Measurements from ENCODE around the gene OLA1. TPM values are rescaled to one million over a fixed set of nuclear protein-coding genes. Genes with fewer than 3 reads are reported as not detected.

The OLA1 gene
- total and polyA plus RNA-seq, 2 of the 13 experiments (the other 11 are each of a cell fraction or from before 2014, with no cell fraction given): 153 to 241 TPM

DNA sequence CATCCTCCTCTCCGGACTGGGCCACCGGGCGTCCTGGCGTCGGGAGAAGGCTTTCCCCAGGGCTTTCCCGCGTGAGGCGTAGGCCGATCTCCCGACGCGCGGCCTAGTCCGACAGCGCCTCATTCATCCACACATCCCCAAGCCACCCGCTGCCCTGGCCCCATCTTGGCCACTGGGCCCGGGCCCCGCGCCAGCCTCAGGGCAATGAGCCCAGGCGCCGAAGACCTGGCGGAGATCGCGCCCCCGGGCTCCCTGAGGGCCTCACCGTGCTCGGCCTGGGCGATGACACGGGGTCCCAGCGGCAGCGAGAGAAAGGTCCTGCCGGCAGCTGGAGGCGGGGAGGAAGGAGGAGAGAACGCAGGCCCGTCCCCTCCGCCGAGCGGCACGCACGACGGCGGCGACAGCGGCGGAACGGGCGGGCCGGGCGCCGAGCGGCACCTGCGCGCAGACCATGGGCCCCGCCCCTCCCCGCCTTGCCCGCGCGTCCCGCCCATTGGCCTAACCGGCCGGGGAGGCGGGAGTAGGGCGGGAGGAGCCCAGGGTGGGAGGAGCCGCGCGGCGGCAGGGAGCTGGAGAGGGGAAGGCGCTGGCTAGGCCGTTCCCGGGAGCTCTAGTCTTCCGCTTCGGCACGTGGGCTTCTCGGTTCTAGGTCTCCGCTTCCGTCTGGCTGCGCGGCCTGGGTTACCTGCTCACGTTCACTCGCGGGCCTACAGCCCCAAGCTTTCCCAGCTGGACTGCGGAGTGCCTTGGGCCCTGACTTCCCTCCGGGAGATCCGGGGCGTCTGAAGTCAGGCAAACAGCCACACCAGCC, at the start of gene OLA1 (continued):
- TF ChIP-seq, protein P1, sequence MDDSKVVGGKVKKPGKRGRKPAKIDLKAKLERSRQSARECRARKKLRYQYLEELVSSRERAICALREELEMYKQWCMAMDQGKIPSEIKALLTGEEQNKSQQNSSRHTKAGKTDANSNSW (CRISPR knock-in tag; IDR thresholded peaks at IDR 0.05; ENCODE audit: borderline replicate concordance): peak; percentile 42
- TF ChIP-seq, protein P2, sequence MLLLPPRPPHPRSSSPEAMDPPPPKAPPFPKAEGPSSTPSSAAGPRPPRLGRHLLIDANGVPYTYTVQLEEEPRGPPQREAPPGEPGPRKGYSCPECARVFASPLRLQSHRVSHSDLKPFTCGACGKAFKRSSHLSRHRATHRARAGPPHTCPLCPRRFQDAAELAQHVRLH (CRISPR knock-in tag; IDR thresholded peaks at IDR 0.05; ENCODE audit: borderline replicate concordance, low read depth): peak; percentile 93; the same call in 1 of the 2 replicates
- peak; percentile 90 for TF ChIP-seq KAT8 (CRISPR knock-in tag; IDR thresholded peaks at IDR 0.05)
- TF ChIP-seq PHF20 (CRISPR knock-in tag; IDR thresholded peaks at IDR 0.05): peak; percentile 81
- TF ChIP-seq, protein P3, sequence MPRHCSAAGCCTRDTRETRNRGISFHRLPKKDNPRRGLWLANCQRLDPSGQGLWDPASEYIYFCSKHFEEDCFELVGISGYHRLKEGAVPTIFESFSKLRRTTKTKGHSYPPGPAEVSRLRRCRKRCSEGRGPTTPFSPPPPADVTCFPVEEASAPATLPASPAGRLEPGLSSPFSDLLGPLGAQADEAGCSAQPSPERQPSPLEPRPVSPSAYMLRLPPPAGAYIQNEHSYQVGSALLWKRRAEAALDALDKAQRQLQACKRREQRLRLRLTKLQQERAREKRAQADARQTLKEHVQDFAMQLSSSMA (CRISPR knock-in tag; IDR thresholded peaks at IDR 0.05): peak; percentile 74
- 0 out of 2 replicates have a peak, but pooled peaks have one; percentile 38 for TF ChIP-seq ZSCAN25 (CRISPR knock-in tag; IDR thresholded peaks at IDR 0.05)
- TF ChIP-seq CSRNP2 (CRISPR knock-in tag; conservative IDR thresholded peaks at IDR 0.05; ENCODE audit: low read depth): no peak
- TF ChIP-seq SIN3A (IDR thresholded peaks at IDR 0.05; ENCODE audit: borderline replicate concordance, low read depth, low read length): peak; percentile 80; the same call in 1 of the 2 replicates
- TF ChIP-seq, protein P4, sequence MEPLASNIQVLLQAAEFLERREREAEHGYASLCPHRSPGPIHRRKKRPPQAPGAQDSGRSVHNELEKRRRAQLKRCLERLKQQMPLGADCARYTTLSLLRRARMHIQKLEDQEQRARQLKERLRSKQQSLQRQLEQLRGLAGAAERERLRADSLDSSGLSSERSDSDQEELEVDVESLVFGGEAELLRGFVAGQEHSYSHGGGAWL (CRISPR knock-in tag; IDR thresholded peaks at IDR 0.05): peak; percentile 95
- TF ChIP-seq KDM2A (CRISPR knock-in tag; IDR thresholded peaks at IDR 0.05; ENCODE audit: borderline replicate concordance, low read depth): peak; percentile 71
- TF ChIP-seq ZNF282 (IDR thresholded peaks at IDR 0.05; ENCODE audit: partially characterized antibody): no peak
- no peak for TF ChIP-seq SP1 (IDR thresholded peaks at IDR 0.05)
- peak; percentile 92 for TF ChIP-seq SP1 (CRISPR knock-in tag; IDR thresholded peaks at IDR 0.05)
- TF ChIP-seq, protein P5, sequence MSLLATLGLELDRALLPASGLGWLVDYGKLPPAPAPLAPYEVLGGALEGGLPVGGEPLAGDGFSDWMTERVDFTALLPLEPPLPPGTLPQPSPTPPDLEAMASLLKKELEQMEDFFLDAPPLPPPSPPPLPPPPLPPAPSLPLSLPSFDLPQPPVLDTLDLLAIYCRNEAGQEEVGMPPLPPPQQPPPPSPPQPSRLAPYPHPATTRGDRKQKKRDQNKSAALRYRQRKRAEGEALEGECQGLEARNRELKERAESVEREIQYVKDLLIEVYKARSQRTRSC (CRISPR knock-in tag; IDR thresholded peaks at IDR 0.05; ENCODE audit: low read depth): 0 out of 2 replicates have a peak, but pooled peaks have one; percentile 71
- peak; percentile 96 for TF ChIP-seq ZNF446 (CRISPR knock-in tag; IDR thresholded peaks at IDR 0.05)
- 0 out of 2 replicates have a peak, but pooled peaks have one; percentile 35 for TF ChIP-seq JUN (CRISPR knock-in tag; IDR thresholded peaks at IDR 0.05)
- TF ChIP-seq ZNF576 (CRISPR knock-in tag; IDR thresholded peaks at IDR 0.05): 0 out of 2 replicates have a peak, but pooled peaks have one; percentile 64
- 0 out of 2 replicates have a peak, but pooled peaks have one; percentile 12 for TF ChIP-seq PCBP1 (IDR thresholded peaks at IDR 0.05; ENCODE audit: borderline replicate concordance, low read depth, low read length)
- TF ChIP-seq KLF16 (CRISPR knock-in tag; IDR thresholded peaks at IDR 0.05): peak in 1 of 2 experiments; percentile 79; a peak in 1 of 4 replicates
- TF ChIP-seq MLXIP (CRISPR knock-in tag; IDR thresholded peaks at IDR 0.05; ENCODE audit: borderline replicate concordance): peak; percentile 20; the same call in 1 of the 2 replicates

All from HepG2 (cell line).